Endothelial cell of umbilical vein (primary cell): ENCODE measurements around the gene DHCR7. TPM values are rescaled to one million over a fixed set of nuclear protein-coding genes. Genes with fewer than 3 reads are reported as not detected.

Experiments used
- BruUV-seq: library from RNA; stranded (reverse); fragments of 400-500 nt; replicated peaks from 2 replicates; lab custom pipeline; 2021; lab: Mats Ljungman, UMichigan
- CTCF ChIA-PET: fragments of 300-600, 350-600 bp; sonication (Branson Sonifier 250); formaldehyde crosslinking; loops from one replicate; lab custom pipeline; 2021; ENCODE audit warnings: antibody characterized with exemption, inconsistent platforms; lab: Charles Lee
- POLR2A ChIA-PET: fragments of 300-600, 350-600 bp; sonication (Branson Sonifier 250); formaldehyde crosslinking; loops from one replicate; lab custom pipeline; 2021; ENCODE audit warnings: antibody characterized with exemption, inconsistent platforms; lab: Charles Lee
- DNase-seq: peaks from one replicate; pipeline ENCODE4 v3.0.0-alpha.2; 2011; ENCODE audit warnings: low read depth, low spot score
- FAIRE-seq: peaks from 2 replicates; lab custom pipeline; 2011; peaks lifted over from hg19 to GRCh38; lab: Jason Lieb, UNC
- H2AFZ ChIP-seq: 2 replicates; pipeline ENCODE4 v1.6.0; 2012; ENCODE audit warnings: low read depth, low read length, control low read depth, inconsistent platforms
- H3K27ac ChIP-seq: 2 replicates; pipeline ENCODE4 v1.5.1; 2011; ENCODE audit warnings: low read depth, mild to moderate bottlenecking, control low read depth, low read length, moderate library complexity; ENCODE audit not compliant: insufficient read depth
- H3K27me3 ChIP-seq, 2 experiments: 2 replicates each; pipeline versions ENCODE4 v1.6.0 to v1.6.1; 2011; ENCODE audit warnings: low read length in 2 of 2, mixed read lengths in 1 of 2; ENCODE audit not compliant: control insufficient read depth in 2 of 2, insufficient read depth in 2 of 2
- H3K36me3 ChIP-seq, 2 experiments: 2 replicates in 1 of 2; 3 replicates in 1 of 2; pipeline ENCODE4 v1.5.1; 2011; ENCODE audit warnings: low read length in 2 of 2, mild to moderate bottlenecking in 1 of 2, moderate library complexity in 1 of 2; ENCODE audit not compliant: control insufficient read depth in 2 of 2, insufficient read depth in 2 of 2; ENCODE audit errors: extremely low read depth in 1 of 2
- H3K4me1 ChIP-seq: 3 replicates; pipeline ENCODE4 v1.5.1; 2011; ENCODE audit warnings: mild to moderate bottlenecking, low read length; ENCODE audit not compliant: control insufficient read depth, insufficient read depth; ENCODE audit errors: extremely low read depth
- H3K4me2 ChIP-seq: 2 replicates; pipeline ENCODE4 v1.6.1; 2011; ENCODE audit warnings: low read length, control low read depth, mixed read lengths; ENCODE audit not compliant: insufficient read depth
- H3K4me3 ChIP-seq, 3 experiments: fragments of 200-600 bp in 1 of 3; sonication (generic), shearing (Covaris generic) in 1 of 3; replicated peaks in 1 of 3; 2 replicates each; pipeline ENCODE4 v1.5.1; 2011 to 2016; ENCODE audit warnings: control low read depth in 3 of 3, low read length in 3 of 3, mild to moderate bottlenecking in 2 of 3, inconsistent platforms in 1 of 3, low read depth in 1 of 3, moderate library complexity in 1 of 3; ENCODE audit not compliant: insufficient read depth in 1 of 3
- H3K79me2 ChIP-seq: 2 replicates; pipeline ENCODE4 v1.6.0; 2012; ENCODE audit warnings: low read length, inconsistent platforms; ENCODE audit not compliant: control insufficient read depth, insufficient read depth
- H3K9ac ChIP-seq: replicated peaks from 2 replicates; pipeline ENCODE3; 2011; ENCODE audit warnings: low read length, control low read depth; ENCODE audit not compliant: insufficient read depth; ENCODE audit errors: extremely low read depth
- H3K9me1 ChIP-seq: replicated peaks from 3 replicates; pipeline ENCODE4 v1.6.0; 2011; ENCODE audit warnings: mild to moderate bottlenecking, low read length; ENCODE audit not compliant: control insufficient read depth, insufficient read depth; ENCODE audit errors: extremely low read depth
- H3K9me3 ChIP-seq: replicated peaks from 2 replicates; pipeline ENCODE4 v1.5.1; 2012; ENCODE audit warnings: low read length, inconsistent platforms; ENCODE audit not compliant: control insufficient read depth, insufficient read depth
- H4K20me1 ChIP-seq: replicated peaks from 2 replicates; pipeline ENCODE3; 2011; ENCODE audit warnings: mild to moderate bottlenecking, low read length; ENCODE audit not compliant: control insufficient read depth, insufficient read depth; ENCODE audit errors: extremely low read depth
- EZH2 ChIP-seq: IDR thresholded peaks from 2 replicates; pipeline ENCODE4 v1.6.1; 2012; ENCODE audit warnings: borderline replicate concordance, low read depth, mild to moderate bottlenecking, moderate library complexity, low read length, inconsistent platforms; ENCODE audit not compliant: severe bottlenecking
- FOS ChIP-seq: IDR thresholded peaks from 2 replicates; pipeline ENCODE4 v1.6.1; 2011; ENCODE audit warnings: mild to moderate bottlenecking, low read length, moderate library complexity, borderline replicate concordance; ENCODE audit not compliant: insufficient read depth
- GATA2 ChIP-seq: IDR thresholded peaks from 2 replicates; pipeline ENCODE4 v1.7.0; 2011; ENCODE audit warnings: low read depth, mild to moderate bottlenecking, moderate library complexity, mixed read lengths, low read length; ENCODE audit not compliant: insufficient read length, insufficient read depth
- JUN ChIP-seq: IDR thresholded peaks from 2 replicates; pipeline ENCODE4 v1.6.1; 2011; ENCODE audit warnings: borderline replicate concordance, low read depth; ENCODE audit not compliant: insufficient read length, insufficient read depth
- MAX ChIP-seq: IDR thresholded peaks from 2 replicates; pipeline ENCODE4 v1.6.1; 2011; ENCODE audit not compliant: insufficient read depth, insufficient read length
- MYC ChIP-seq: IDR thresholded peaks from one replicate; pipeline ENCODE4 v1.6.1; 2011; ENCODE audit warnings: mild to moderate bottlenecking, low read depth, low read length
- POLR2A ChIP-seq: IDR thresholded peaks from 2 replicates; pipeline ENCODE4 v1.6.1; 2012; ENCODE audit warnings: low read depth, mild to moderate bottlenecking, control low read depth, low read length
- POLR2AphosphoS5 ChIP-seq: IDR thresholded peaks from 2 replicates; pipeline ENCODE4 v1.6.1; 2012; ENCODE audit warnings: low read depth, mild to moderate bottlenecking, control low read depth, low read length, moderate library complexity; ENCODE audit not compliant: insufficient read depth
- dilution Hi-C: fragments of 300-500 bp; cut with MboI; formaldehyde crosslinking; loops from one replicate; pipeline ENCODE4 v1.15.0; 2019; ENCODE audit warnings: low sequenced_read_pairs; ENCODE audit not compliant: extremely low pct_ligation_motif_present
- intact Hi-C: fragments of 100-400 bp; cut with micrococcal nuclease; formaldehyde crosslinking; loops from one replicate; pipeline ENCODE4 v1.10.0; 2022
- polyA plus RNA-seq, 4 experiments: library from polyadenylated mRNA; depleted of rRNA in 3 of 4; stranded (reverse) in 3 of 4; unstranded in 1 of 4; fragments of >200 nt; gene quantifications; 2 replicates each; pipeline versions ENCODE4 v1.2.1 to v1.2.3, GENCODE V29; 2011 to 2012; ENCODE audit warnings: missing spikeins in 1 of 4
- total RNA-seq: library from RNA; stranded (reverse); gene quantifications from 2 replicates; pipeline ENCODE4 v1.2.3, GENCODE V29; 2021
- TF ChIP-seq, protein P1 (sequence below), 2 donors: IDR thresholded peaks; 1 replicate in 1 of 2; 2 replicates in 1 of 2; pipeline ENCODE4 v1.5.1; 2011; ENCODE audit warnings: low read length in 2 of 2, mild to moderate bottlenecking in 2 of 2, moderate library complexity in 2 of 2, control low read depth in 1 of 2, inconsistent platforms in 1 of 2, low read depth in 1 of 2; ENCODE audit not compliant: insufficient read depth in 1 of 2; ENCODE audit errors: extremely low read depth in 1 of 2

The DHCR7 gene
- total and polyA plus RNA-seq, 2 donors (not counting 3 experiments of a cell fraction or from before 2014, with no cell fraction given) = 171 to 175 TPM

DNA sequence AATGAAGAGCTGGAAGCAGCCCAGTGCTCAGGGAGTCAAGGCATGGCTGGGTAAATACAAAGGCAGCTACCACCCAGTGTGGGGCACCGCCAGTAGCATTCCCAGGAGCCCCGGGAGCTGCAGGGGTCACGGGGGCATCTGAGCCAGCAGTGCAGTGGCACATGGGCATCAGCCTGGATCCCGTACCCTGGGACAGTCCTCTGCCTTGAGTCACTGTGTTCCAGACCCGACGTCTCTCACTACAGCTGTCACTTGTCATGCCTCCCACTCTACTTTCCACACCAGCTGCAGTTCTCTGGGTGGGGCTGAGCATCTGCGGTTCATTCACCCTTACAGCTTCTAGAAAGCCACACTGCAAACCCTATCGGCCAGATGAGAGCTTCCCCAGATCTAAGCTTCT is 29.6 kb downstream of the DHCR7 start:
- dilution Hi-C loops = no loop called here
- Histone ChIP-seq H3K79me2 (no peaks in the 10 kb centered on the region), H3K9me3 (no peaks in the 10 kb centered on the region), H3K4me2 (no peak overlapping the region), H3K36me3 (no peaks in the 10 kb centered on the region), H3K27me3 (no peaks in the 10 kb centered on the region), H3K27ac (no peak overlapping the region), H3K9ac (no peak overlapping the region), H4K20me1 (no peaks in the 10 kb centered on the region), H3K9me1 (no peaks in the 10 kb centered on the region), H2AFZ (no peak overlapping the region), H3K4me3 (no peak overlapping the region), H3K4me1 (no peaks in the 10 kb centered on the region)
- TF ChIP-seq POLR2AphosphoS5 = no peak
- FAIRE-seq = no peak
- BruUV-seq = no TSS peak
- ChIA-PET CTCF (interaction anchor here (1.0 kb wide), 1 partner anchor 951 kb away, joined by 4 read pairs; no protein-coding TSS in a partner anchor), POLR2A (no interaction called here)
- no peak for DNase-seq
- intact Hi-C loops = no loop called here

DNA sequence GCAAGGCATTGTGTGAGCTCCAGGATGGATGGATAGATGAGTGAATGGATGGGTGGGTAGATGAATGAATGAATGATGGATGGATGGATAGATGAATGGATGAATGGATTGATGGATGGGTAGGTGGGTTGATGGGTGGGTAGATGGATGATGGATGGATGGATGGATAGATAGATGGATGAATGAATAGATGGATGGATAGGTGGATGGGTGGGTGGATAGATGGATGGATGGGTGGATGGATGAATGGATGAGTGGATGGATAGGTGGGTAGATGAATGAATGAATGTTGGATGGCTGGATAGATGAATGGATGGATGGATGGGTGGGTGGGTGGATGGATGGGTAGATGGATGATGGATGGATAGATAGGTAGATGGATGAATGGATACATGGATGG is 33.5 kb downstream of the DHCR7 start:
- intact Hi-C loops (no loop called here), dilution Hi-C loops (no loop called here)
- no peaks in the 10 kb centered on the region for H3K9me1 ChIP-seq
- no peak overlapping the region for H3K4me2 ChIP-seq
- H3K9me3 ChIP-seq = no peaks in the 10 kb centered on the region
- no peaks in the 10 kb centered on the region for H3K36me3 ChIP-seq
- ChIA-PET CTCF (no interaction called here), POLR2A (no interaction called here)
- no peak overlapping the region for H3K27ac ChIP-seq
- no peak for DNase-seq
- TF ChIP-seq JUN (no peak), MAX (no peak), POLR2AphosphoS5 (no peak), EZH2 (no peak), MYC (no peak), GATA2 (no peak), POLR2A (no peak), FOS (no peak)
- TF ChIP-seq, protein P1, sequence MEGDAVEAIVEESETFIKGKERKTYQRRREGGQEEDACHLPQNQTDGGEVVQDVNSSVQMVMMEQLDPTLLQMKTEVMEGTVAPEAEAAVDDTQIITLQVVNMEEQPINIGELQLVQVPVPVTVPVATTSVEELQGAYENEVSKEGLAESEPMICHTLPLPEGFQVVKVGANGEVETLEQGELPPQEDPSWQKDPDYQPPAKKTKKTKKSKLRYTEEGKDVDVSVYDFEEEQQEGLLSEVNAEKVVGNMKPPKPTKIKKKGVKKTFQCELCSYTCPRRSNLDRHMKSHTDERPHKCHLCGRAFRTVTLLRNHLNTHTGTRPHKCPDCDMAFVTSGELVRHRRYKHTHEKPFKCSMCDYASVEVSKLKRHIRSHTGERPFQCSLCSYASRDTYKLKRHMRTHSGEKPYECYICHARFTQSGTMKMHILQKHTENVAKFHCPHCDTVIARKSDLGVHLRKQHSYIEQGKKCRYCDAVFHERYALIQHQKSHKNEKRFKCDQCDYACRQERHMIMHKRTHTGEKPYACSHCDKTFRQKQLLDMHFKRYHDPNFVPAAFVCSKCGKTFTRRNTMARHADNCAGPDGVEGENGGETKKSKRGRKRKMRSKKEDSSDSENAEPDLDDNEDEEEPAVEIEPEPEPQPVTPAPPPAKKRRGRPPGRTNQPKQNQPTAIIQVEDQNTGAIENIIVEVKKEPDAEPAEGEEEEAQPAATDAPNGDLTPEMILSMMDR (IDR thresholded peaks at IDR 0.05; ENCODE audit: extremely low read depth in 1 of 2, insufficient read depth in 1 of 2, low read depth in 1 of 2, low read length in 2 of 2) = no peak
- no peak for FAIRE-seq
- H3K79me2 ChIP-seq = no peaks in the 10 kb centered on the region
- H4K20me1 ChIP-seq = no peaks in the 10 kb centered on the region
- H3K9ac ChIP-seq = no peak overlapping the region
- H3K4me1 ChIP-seq = no peaks in the 10 kb centered on the region
- BruUV-seq = no TSS peak
- no peak overlapping the region for H2AFZ ChIP-seq
- H3K27me3 ChIP-seq = no peaks in the 10 kb centered on the region
- H3K4me3 ChIP-seq = no peak overlapping the region
